Left lobe of liver (tissue), 2 donors: ENCODE results near the gene SPINK1. TPM values are rescaled to one million over a fixed set of nuclear protein-coding genes. Genes with fewer than 3 reads are reported as not detected.
"Not testable (repeated sequence)": the region's sequence is repeated elsewhere in the genome, so short reads cannot be mapped to it uniquely, and the experiment has no call there.

Source experiments
- ATAC-seq: fragments of 200-7000 bp; cut with Tn5 transposase; one replicate; pipeline ENCODE4 v1.9.1; 2020; ENCODE audit warnings: mild to moderate bottlenecking, moderate library complexity
- DNase-seq: peaks from one replicate; pipeline ENCODE4 v3.0.0-alpha.2; 2020; ENCODE audit warnings: low spot score
- total RNA-seq: library from RNA; stranded (reverse); gene quantifications from one replicate; pipeline ENCODE4 v1.2.1, GENCODE V29; 2021
- donor health status: DM: no; HTN: no; CAD: no; lungs with moderate emphysema.
- donor health status: DM: no; HTN: yes; CAD: no.

The SPINK1 gene
- 20.0 TPM for total RNA-seq

- DNase-seq = no peak
- no peak for ATAC-seq
Measured at GRCh38 chr5:147831465-147831864, at the start of gene SPINK1. Gene SPINK1, minus strand, starts transcription at chr5:147831671. Its CDS starts 94 bp downstream, at chr5:147831577.

GRCh38 chr5:147880487-147880886 lies 49.0 kb upstream of the SPINK1 start:
- ATAC-seq (no peak), DNase-seq (no peak)

- no peak for ATAC-seq
- DNase-seq = no peak
Measured at GRCh38 chr5:147879784-147880183, 48.3 kb upstream of the SPINK1 start.

- DNase-seq = no peak
- no peak for ATAC-seq
Measured at GRCh38 chr5:147878066-147878759, 46.7 kb upstream of the SPINK1 start, which contains the start of gene SCGB3A2. Gene SCGB3A2, plus strand, starts transcription at chr5:147878711. Its CDS starts 93 bp downstream, at chr5:147878804.

- DNase-seq = no peak
- ATAC-seq = no peak
Measured at GRCh38 chr5:147876626-147877025, 45.2 kb upstream of the SPINK1 start.

GRCh38 chr5:147876141-147876540 lies 44.7 kb upstream of the SPINK1 start:
- DNase-seq = no peak
- no peak for ATAC-seq

GRCh38 chr5:147874910-147875367 lies 43.5 kb upstream of the SPINK1 start:
- ATAC-seq = no peak
- no peak for DNase-seq

GRCh38 chr5:147874118-147874875 lies 42.8 kb upstream of the SPINK1 start:
- not testable (repeated sequence) for ATAC-seq, DNase-seq

GRCh38 chr5:147872744-147873435 lies 41.4 kb upstream of the SPINK1 start:
- ATAC-seq, DNase-seq: not testable (repeated sequence)

- DNase-seq, ATAC-seq: not testable (repeated sequence)
Measured at GRCh38 chr5:147871980-147872549, 40.6 kb upstream of the SPINK1 start.

- not testable (repeated sequence) for ATAC-seq, DNase-seq
Measured at GRCh38 chr5:147869892-147870291, 38.4 kb upstream of the SPINK1 start.

- ATAC-seq = no peak
- no peak for DNase-seq
Measured at GRCh38 chr5:147869112-147869511, 37.6 kb upstream of the SPINK1 start.

GRCh38 chr5:147863454-147864158 lies 32.1 kb upstream of the SPINK1 start:
- DNase-seq (no peak), ATAC-seq (no peak)

- no peak for DNase-seq
- ATAC-seq = peak; percentile 90
Measured at GRCh38 chr5:147860641-147861025, 29.2 kb upstream of the SPINK1 start.

- no peak for ATAC-seq
Measured at GRCh38 chr5:147859962-147860640, 28.6 kb upstream of the SPINK1 start.

GRCh38 chr5:147858565-147858964 lies 27.1 kb upstream of the SPINK1 start:
- DNase-seq (no peak), ATAC-seq (no peak)

More at GRCh38 chr5:147859962-147860640, 28.6 kb upstream of the SPINK1 start:
- DNase-seq = no peak

GRCh38 chr5:147857302-147858129 lies 26.0 kb upstream of the SPINK1 start:
- DNase-seq = peak; percentile 59
- peak; percentile 89 for ATAC-seq

- no peak for ATAC-seq
- no peak for DNase-seq
Measured at GRCh38 chr5:147856801-147857200, 25.3 kb upstream of the SPINK1 start.

GRCh38 chr5:147855774-147856069 lies 24.3 kb upstream of the SPINK1 start:
- ATAC-seq = no peak

More at GRCh38 chr5:147855774-147856069, 24.3 kb upstream of the SPINK1 start:
- no peak for DNase-seq
